Endodermal cell (in vitro differentiated cells): Measurements from ENCODE around the gene VPS13D. TPM values are rescaled to one million over a fixed set of nuclear protein-coding genes. Genes with fewer than 3 reads are reported as not detected.
"Not testable (repeated sequence)": the region's sequence is repeated elsewhere in the genome, so short reads cannot be mapped to it uniquely, and the experiment has no call there.

Source experiments
- DNase-seq: peaks from one replicate; pipeline ENCODE4 v3.0.0-alpha.2; 2017
- H3K27ac ChIP-seq: 2 replicates; pipeline ENCODE4 v1.5.1; 2013; ENCODE audit warnings: mild to moderate bottlenecking, low read depth, low read length, moderate library complexity
- H3K27me3 ChIP-seq: 2 replicates; pipeline ENCODE4 v1.6.1; 2013; ENCODE audit warnings: mild to moderate bottlenecking, low read length, moderate library complexity; ENCODE audit not compliant: insufficient read depth, control insufficient read depth, poor library complexity, severe bottlenecking
- H3K36me3 ChIP-seq: 2 replicates; pipeline ENCODE4 v1.7.0; 2013; ENCODE audit warnings: mild to moderate bottlenecking, low read length, moderate library complexity; ENCODE audit not compliant: control insufficient read depth, insufficient read depth
- H3K4me1 ChIP-seq: one replicate; pipeline ENCODE4 v1.7.0; 2013; ENCODE audit warnings: low read length; ENCODE audit not compliant: control insufficient read depth, insufficient read depth
- H3K4me3 ChIP-seq: 2 replicates; pipeline ENCODE4 v1.5.1; 2013; ENCODE audit warnings: mild to moderate bottlenecking, low read length, moderate library complexity
- H3K9ac ChIP-seq: 2 replicates; pipeline ENCODE4 v1.6.1; 2013; ENCODE audit warnings: mild to moderate bottlenecking, low read length, moderate library complexity; ENCODE audit not compliant: poor library complexity, severe bottlenecking; ENCODE audit errors: extremely low read depth
- H3K9me3 ChIP-seq: 2 replicates; pipeline ENCODE4 v1.6.1; 2013; ENCODE audit warnings: mild to moderate bottlenecking, low read length, moderate library complexity; ENCODE audit not compliant: control insufficient read depth
- H3K27ac Mint-ChIP-seq: 2 replicates; pipeline ENCODE4 v1.8.0; 2020; ENCODE audit warnings: mixed read lengths
- H3K27me3 Mint-ChIP-seq: 2 replicates; pipeline ENCODE4 v1.8.0; 2021; ENCODE audit warnings: mild to moderate bottlenecking, mixed read lengths; ENCODE audit not compliant: insufficient read depth
- H3K36me3 Mint-ChIP-seq: 2 replicates; pipeline ENCODE4 v1.8.0; 2020; ENCODE audit warnings: low read depth, mixed read lengths
- H3K4me1 Mint-ChIP-seq: 2 replicates; pipeline ENCODE4 v1.8.0; 2020; ENCODE audit warnings: mixed read lengths
- H3K4me3 Mint-ChIP-seq: 2 replicates; pipeline ENCODE4 v1.8.0; 2020; ENCODE audit warnings: mild to moderate bottlenecking, moderate library complexity, mixed read lengths
- H3K9me3 Mint-ChIP-seq: 2 replicates; pipeline ENCODE4 v1.8.0; 2020; ENCODE audit warnings: mild to moderate bottlenecking, mixed read lengths
- WGBS, 2 experiments: methylation state at CpG; one replicate each; pipeline versions ENCODE4 v1.1.5 to v1.1.7; 2013; ENCODE audit warnings: missing lambda C conversion rate in 2 of 2, mixed read lengths in 1 of 2; ENCODE audit not compliant: insufficient coverage in 1 of 2, insufficient read length in 1 of 2; 5-methylcytosine and 5-hydroxymethylcytosine counted together
- total RNA-seq, 2 donors: library from RNA; stranded (reverse); fragmentation: NEBNext Ultra II Directional in 1 of 2; extraction: Animal tissue kit (Norgen Biotek cat#: 25700) in 1 of 2; gene quantifications; 2 replicates in 1 of 2; 3 replicates in 1 of 2; pipeline ENCODE4 v1.2.1, GENCODE V29; 2021
- TF ChIP-seq, protein P1 (sequence below): fragments of 200-600 bp; sonication (generic); conservative IDR thresholded peaks from 2 replicates; pipeline ENCODE4 v1.5.0; 2021; ENCODE audit warnings: antibody characterized with exemption, mild to moderate bottlenecking

VPS13D gene
- total RNA-seq, 2 donors from 2014 or later, result 32.5 to 36.7 TPM

GRCh38 chr1:12453400-12454343 is 223.8 kb downstream of the VPS13D start:
- no peaks in the 10 kb centered on the region for H3K9me3 Mint-ChIP-seq
- H3K27ac Mint-ChIP-seq, result no peak overlapping the region
- no peak overlapping the region for H3K4me3 ChIP-seq
- H3K27me3 Mint-ChIP-seq, result peaks cover 15% of the 10 kb centered on the region
- TF ChIP-seq, protein P1, sequence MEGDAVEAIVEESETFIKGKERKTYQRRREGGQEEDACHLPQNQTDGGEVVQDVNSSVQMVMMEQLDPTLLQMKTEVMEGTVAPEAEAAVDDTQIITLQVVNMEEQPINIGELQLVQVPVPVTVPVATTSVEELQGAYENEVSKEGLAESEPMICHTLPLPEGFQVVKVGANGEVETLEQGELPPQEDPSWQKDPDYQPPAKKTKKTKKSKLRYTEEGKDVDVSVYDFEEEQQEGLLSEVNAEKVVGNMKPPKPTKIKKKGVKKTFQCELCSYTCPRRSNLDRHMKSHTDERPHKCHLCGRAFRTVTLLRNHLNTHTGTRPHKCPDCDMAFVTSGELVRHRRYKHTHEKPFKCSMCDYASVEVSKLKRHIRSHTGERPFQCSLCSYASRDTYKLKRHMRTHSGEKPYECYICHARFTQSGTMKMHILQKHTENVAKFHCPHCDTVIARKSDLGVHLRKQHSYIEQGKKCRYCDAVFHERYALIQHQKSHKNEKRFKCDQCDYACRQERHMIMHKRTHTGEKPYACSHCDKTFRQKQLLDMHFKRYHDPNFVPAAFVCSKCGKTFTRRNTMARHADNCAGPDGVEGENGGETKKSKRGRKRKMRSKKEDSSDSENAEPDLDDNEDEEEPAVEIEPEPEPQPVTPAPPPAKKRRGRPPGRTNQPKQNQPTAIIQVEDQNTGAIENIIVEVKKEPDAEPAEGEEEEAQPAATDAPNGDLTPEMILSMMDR, result no peak
- H3K9me3 ChIP-seq, result no peaks in the 10 kb centered on the region
- H3K4me3 Mint-ChIP-seq, result no peak overlapping the region
- no peak overlapping the region for H3K9ac ChIP-seq
- DNase-seq, result no peak
- H3K36me3 Mint-ChIP-seq, result peaks cover 17% of the 10 kb centered on the region
- H3K27me3 ChIP-seq, result no peaks in the 10 kb centered on the region
- H3K36me3 ChIP-seq, result peaks cover 5% of the 10 kb centered on the region
- H3K27ac ChIP-seq, result no peak overlapping the region
- 88 to 91% methylated on average over 9 to 13 of the region's 13 CpGs for WGBS, 2 experiments
- H3K4me1 Mint-ChIP-seq, result peaks cover 27% of the 10 kb centered on the region
- H3K4me1 ChIP-seq, result peaks cover 4% of the 10 kb centered on the region

GRCh38 chr1:12454406-12455391 is 224.9 kb downstream of the VPS13D start:
- 97% methylated on average over 4 of the region's 4 CpGs; no CpG with 5 or more reads in 1 of the 2 experiments for WGBS, 2 experiments
- H3K4me3 ChIP-seq, result no peak overlapping the region
- no peak for DNase-seq
- no peak overlapping the region for H3K27ac ChIP-seq
- TF ChIP-seq, protein P1, result no peak
- Mint-ChIP-seq H3K27me3 (peaks cover 15% of the 10 kb centered on the region), H3K4me1 (peaks cover 19% of the 10 kb centered on the region), H3K36me3 (peaks cover 15% of the 10 kb centered on the region), H3K9me3 (no peaks in the 10 kb centered on the region), H3K4me3 (no peak overlapping the region), H3K27ac (no peak overlapping the region)
- no peak overlapping the region for H3K9ac ChIP-seq
- no peaks in the 10 kb centered on the region for H3K4me1 ChIP-seq
- peaks cover 5% of the 10 kb centered on the region for H3K36me3 ChIP-seq
- no peaks in the 10 kb centered on the region for H3K27me3 ChIP-seq
- no peaks in the 10 kb centered on the region for H3K9me3 ChIP-seq

DNA sequence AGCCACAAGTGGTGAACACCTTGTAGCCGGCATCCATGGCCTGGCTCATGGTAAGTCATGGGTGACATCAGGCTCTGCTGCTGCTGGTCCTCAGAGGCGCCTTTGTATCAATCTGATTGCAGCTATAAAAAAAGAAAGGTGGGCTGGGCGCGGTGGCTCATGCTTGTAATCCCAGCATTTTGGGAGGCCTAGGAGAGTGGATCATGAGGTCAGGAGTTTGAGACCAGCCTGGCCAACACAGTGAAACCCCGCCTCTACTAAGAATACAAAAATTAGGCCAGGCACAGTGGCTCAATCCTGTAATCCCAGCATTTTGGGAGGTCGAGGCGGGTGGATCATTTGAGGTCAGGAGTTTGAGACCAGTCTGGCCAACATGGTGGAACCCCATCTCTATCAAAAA is 226.3 kb downstream of the VPS13D start:
- H3K27ac ChIP-seq, H3K4me3 Mint-ChIP-seq, DNase-seq, H3K4me3 ChIP-seq, H3K9ac ChIP-seq, H3K27me3 ChIP-seq, H3K36me3 ChIP-seq, H3K27ac Mint-ChIP-seq, H3K9me3 ChIP-seq, H3K27me3 Mint-ChIP-seq, H3K9me3 Mint-ChIP-seq, H3K4me1 ChIP-seq, H3K36me3 Mint-ChIP-seq: not testable (repeated sequence)
- WGBS, 2 experiments, result 85 to 94% methylated on average over 6 to 7 of the region's 7 CpGs
- H3K4me1 Mint-ChIP-seq, result peaks cover 21% of the 10 kb centered on the region
